DOHH2 (cell line): ENCODE results near the gene HIPK1.

Experiments used
- H3F3A ChIP-seq: fragments of 200-600 bp; sonication (generic), shearing (Covaris generic); 2 replicates; pipeline ENCODE4 v1.6.0; 2016; ENCODE audit warnings: antibody characterized with exemption, mild to moderate bottlenecking; ENCODE audit not compliant: control insufficient read depth, insufficient read depth
- H3K27ac ChIP-seq: fragments of 200-600 bp; sonication (generic); 2 replicates; pipeline ENCODE4 v1.5.1; 2014; ENCODE audit warnings: low read depth, mild to moderate bottlenecking, low read length, moderate library complexity
- H3K27me3 ChIP-seq: fragments of 200-600 bp; sonication (generic); 2 replicates; pipeline ENCODE4 v1.6.1; 2014; ENCODE audit warnings: mild to moderate bottlenecking, low read length, mixed read lengths; ENCODE audit not compliant: control insufficient read depth
- H3K36me3 ChIP-seq: fragments of 200-600 bp; sonication (generic); 2 replicates; pipeline ENCODE4 v1.6.1; 2014; ENCODE audit warnings: mild to moderate bottlenecking, low read length, moderate library complexity, mixed read lengths; ENCODE audit not compliant: control insufficient read depth
- H3K4me1 ChIP-seq: fragments of 200-600 bp; sonication (generic); 2 replicates; pipeline ENCODE4 v1.6.1; 2014; ENCODE audit warnings: mild to moderate bottlenecking, low read length, mixed read lengths; ENCODE audit not compliant: control insufficient read depth
- H3K4me2 ChIP-seq: fragments of 200-600 bp; sonication (generic); 2 replicates; pipeline ENCODE4 v1.6.0; 2014; ENCODE audit warnings: mild to moderate bottlenecking, low read length, moderate library complexity
- H3K4me3 ChIP-seq: fragments of 200-600 bp; sonication (generic); 2 replicates; pipeline ENCODE4 v1.5.1; 2014; ENCODE audit warnings: mild to moderate bottlenecking, low read length, mixed read lengths
- H3K79me2 ChIP-seq: fragments of 200-600 bp; sonication (generic); 2 replicates; pipeline ENCODE4 v1.6.1; 2014; ENCODE audit warnings: mild to moderate bottlenecking, low read length, mixed read lengths; ENCODE audit not compliant: control insufficient read depth
- H3K9me2 ChIP-seq: fragments of 200-600 bp; sonication (generic); replicated peaks from 2 replicates; pipeline ENCODE4 v1.6.1; 2014; ENCODE audit warnings: mild to moderate bottlenecking, low read length, mixed read lengths; ENCODE audit not compliant: control insufficient read depth
- H3K9me3 ChIP-seq: fragments of 200-600 bp; sonication (generic); 2 replicates; pipeline ENCODE4 v1.6.1; 2014; ENCODE audit warnings: antibody characterized with exemption, low read length, mixed read lengths; ENCODE audit not compliant: control insufficient read depth, insufficient read depth
- H4K20me1 ChIP-seq: fragments of 200-600 bp; sonication (generic); 2 replicates; pipeline ENCODE4 v1.6.0; 2014; ENCODE audit warnings: low read depth, mild to moderate bottlenecking, antibody characterized with exemption, low read length, moderate library complexity; ENCODE audit not compliant: control insufficient read depth, insufficient read depth
- CTCF ChIP-seq: fragments of 200-600 bp; sonication (generic); IDR thresholded peaks from one replicate; pipeline ENCODE4 v1.5.1; 2014; ENCODE audit warnings: antibody characterized with exemption, mild to moderate bottlenecking, low read depth, low read length; ENCODE audit not compliant: poor library complexity, severe bottlenecking
- EZH2phosphoT487 ChIP-seq: fragments of 200-600 bp; sonication (generic); IDR thresholded peaks from 2 replicates; pipeline ENCODE4 v1.6.1; 2017; ENCODE audit warnings: borderline replicate concordance, mild to moderate bottlenecking, antibody characterized with exemption, low read length, moderate library complexity, mixed read lengths

HIPK1 gene

GRCh38 chr1:113934511-113935055, 5.5 kb downstream of the HIPK1 start:
- peaks cover 15% of the 10 kb centered on the region; the same call in 1 of the 2 replicates for H4K20me1 ChIP-seq
- H3K9me2 ChIP-seq, result no peaks in the 10 kb centered on the region
- H3K36me3 ChIP-seq, result peaks cover 8% of the 10 kb centered on the region; the same call in 1 of the 2 replicates
- no peak for TF ChIP-seq CTCF
- no peak for TF ChIP-seq EZH2phosphoT487
- H3K79me2 ChIP-seq, result peaks cover 100% of the 10 kb centered on the region
- H3K4me2 ChIP-seq, result no peak overlapping the region
- H3K27me3 ChIP-seq, result no peaks in the 10 kb centered on the region
- peaks cover 6% of the 10 kb centered on the region for H3F3A ChIP-seq
- H3K4me1 ChIP-seq, result peaks cover 47% of the 10 kb centered on the region
- H3K9me3 ChIP-seq, result no peaks in the 10 kb centered on the region
- no peak overlapping the region for H3K27ac ChIP-seq
- H3K4me3 ChIP-seq, result no peak overlapping the region

DNA sequence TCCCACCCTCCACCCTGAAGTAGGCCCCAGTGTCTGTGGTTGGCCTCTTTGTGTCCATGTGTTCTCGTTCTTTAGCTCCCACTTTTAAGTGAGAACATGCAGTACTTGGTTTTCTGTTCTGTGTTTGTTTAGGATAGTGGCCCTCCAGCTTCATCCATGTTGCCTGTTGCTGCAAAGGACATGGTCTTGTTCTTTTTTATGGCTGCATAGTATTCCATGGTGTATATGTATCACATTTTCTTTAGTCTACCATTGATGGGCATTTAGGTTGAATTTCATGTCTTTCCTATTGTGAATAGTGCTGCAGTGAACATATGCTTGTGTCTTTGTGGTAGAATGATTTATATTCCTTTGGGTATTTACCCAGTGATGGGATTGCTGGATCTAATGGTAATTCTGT, 6.1 kb downstream of the HIPK1 start:
- H3K27ac ChIP-seq, result no peak overlapping the region
- peaks cover 47% of the 10 kb centered on the region for H3K4me1 ChIP-seq
- no peaks in the 10 kb centered on the region for H3K9me3 ChIP-seq
- H3K4me2 ChIP-seq, result no peak overlapping the region
- peaks cover 12% of the 10 kb centered on the region for H3K36me3 ChIP-seq
- peaks cover 15% of the 10 kb centered on the region; the same call in 1 of the 2 replicates for H4K20me1 ChIP-seq
- H3F3A ChIP-seq, result peaks cover 6% of the 10 kb centered on the region
- no peak overlapping the region for H3K4me3 ChIP-seq
- no peak for TF ChIP-seq EZH2phosphoT487
- TF ChIP-seq CTCF, result no peak
- peaks cover 100% of the 10 kb centered on the region for H3K79me2 ChIP-seq
- no peaks in the 10 kb centered on the region for H3K27me3 ChIP-seq
- no peaks in the 10 kb centered on the region for H3K9me2 ChIP-seq

DNA sequence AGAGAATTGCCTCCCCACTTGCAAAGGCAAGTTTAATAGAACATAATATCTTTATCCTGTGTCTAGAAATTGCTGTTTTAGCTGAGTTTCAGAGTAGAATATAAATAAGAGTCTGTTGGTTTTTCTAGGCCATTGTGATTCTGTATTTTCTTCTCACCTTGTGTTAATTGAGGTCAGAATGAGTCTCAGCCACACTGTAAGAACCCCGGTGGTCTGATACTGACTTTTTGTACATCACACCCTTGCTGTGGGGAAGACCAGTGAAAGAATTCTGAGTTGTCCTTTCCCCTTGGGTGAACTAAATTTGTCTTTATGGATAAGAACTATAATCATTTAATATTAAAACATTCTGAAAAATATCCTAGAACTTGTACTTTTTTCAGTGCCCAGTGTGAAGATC, 6.8 kb downstream of the HIPK1 start:
- Histone ChIP-seq H3K4me3 (no peak overlapping the region), H3K27me3 (no peaks in the 10 kb centered on the region), H3F3A (peaks cover 6% of the 10 kb centered on the region), H3K4me2 (no peak overlapping the region), H3K9me3 (no peaks in the 10 kb centered on the region), H3K79me2 (peaks cover 100% of the 10 kb centered on the region), H3K4me1 (peaks cover 41% of the 10 kb centered on the region), H4K20me1 (peaks cover 15% of the 10 kb centered on the region; the same call in 1 of the 2 replicates), H3K36me3 (peaks cover 20% of the 10 kb centered on the region), H3K9me2 (no peaks in the 10 kb centered on the region), H3K27ac (no peak overlapping the region)
- no peak for TF ChIP-seq CTCF
- no peak for TF ChIP-seq EZH2phosphoT487
